GM21723 (cell line): Measurements from ENCODE around the gene SKI.

Source experiments
- ATAC-seq: cut with Tn5 transposase; IDR thresholded peaks from one replicate; pipeline ENCODE4 v1.9.1; 2021; ENCODE audit warnings: mild to moderate bottlenecking, moderate library complexity; ENCODE audit not compliant: unreplicated experiment

Gene SKI

DNA sequence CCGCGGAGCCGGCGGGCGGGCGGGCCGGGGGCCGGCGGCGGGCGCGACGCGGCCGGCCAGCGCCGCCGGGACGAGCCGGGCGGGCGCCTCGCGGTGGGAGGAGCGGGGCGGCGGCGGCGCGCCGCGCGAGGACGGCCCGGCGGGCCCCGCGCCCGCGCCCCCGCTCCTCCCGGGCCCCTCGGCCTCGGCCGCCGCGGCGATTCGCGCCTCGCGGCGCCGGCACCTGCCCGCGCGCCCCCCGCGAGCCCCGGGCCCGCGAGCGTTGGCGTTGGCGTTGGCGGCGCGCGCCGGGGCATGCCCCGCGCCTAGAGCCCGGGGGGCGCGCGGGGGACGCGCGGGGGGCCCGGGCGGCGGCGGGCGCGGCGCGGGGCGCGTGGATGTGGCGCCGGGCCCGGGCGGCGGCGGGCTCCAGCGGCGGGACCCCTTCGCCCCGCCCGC, at the start of gene SKI:
Gene SKI, plus strand, starts transcription at position 163 of the 438 bp plus-strand sequence. CDS start 448 bp downstream, outside the sequence.
- no peak for ATAC-seq

DNA sequence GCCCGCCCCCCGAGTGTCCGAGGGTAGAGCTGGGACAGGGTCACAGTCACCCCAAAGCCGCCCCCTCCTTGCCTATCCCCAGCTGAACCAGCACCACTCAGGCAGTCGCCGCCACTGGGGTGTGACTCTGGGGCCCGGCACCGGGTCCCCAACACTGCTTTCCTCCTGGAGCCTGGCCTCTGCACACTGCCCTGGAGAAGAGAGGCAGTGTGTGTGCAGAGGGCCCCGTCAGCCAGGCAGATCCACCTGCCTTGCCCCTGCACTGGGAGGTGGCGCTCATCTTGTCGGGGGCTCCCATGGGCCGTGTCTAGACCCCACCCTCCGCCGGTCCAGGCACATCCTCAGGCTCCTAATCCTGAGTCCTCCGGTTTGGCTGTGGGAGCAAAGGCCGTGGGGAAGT, 49.2 kb upstream of the SKI start:
- ATAC-seq = no peak

DNA sequence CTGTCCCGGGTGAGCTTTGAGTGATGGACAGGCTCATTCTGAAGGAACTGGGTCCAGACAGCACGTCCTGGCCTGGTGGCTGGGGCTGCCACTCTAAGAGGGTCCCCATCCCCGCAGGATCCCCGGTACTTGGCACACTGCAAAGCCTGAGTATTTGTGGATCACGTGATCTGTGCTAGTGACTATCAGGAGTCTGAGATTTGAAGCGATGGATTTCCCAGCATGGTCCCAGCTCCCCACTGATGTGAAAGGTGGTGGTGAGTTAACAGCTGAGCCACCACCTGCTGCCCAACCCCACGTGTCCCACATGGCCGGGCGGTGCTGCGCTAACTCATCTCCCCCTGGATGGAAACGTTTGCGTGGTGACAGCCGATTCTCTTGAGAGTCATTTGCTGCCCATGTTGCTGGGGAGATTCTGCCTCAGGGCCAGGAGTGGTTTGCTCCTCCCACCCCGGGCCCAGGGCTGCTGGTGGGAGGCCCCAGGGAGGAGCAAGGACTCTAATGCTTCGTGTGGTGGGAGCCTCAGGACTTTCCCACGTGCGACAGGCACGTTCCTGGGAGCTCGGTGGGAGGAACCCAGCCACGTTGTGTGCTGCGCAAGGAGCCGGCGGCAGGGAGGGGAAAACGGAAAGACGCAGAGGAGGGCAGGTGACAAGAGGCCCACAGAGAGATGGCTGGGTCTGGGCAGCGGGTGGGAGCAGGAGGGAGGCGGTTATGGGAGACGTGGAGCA, 48.7 kb upstream of the SKI start:
- no peak for ATAC-seq

DNA sequence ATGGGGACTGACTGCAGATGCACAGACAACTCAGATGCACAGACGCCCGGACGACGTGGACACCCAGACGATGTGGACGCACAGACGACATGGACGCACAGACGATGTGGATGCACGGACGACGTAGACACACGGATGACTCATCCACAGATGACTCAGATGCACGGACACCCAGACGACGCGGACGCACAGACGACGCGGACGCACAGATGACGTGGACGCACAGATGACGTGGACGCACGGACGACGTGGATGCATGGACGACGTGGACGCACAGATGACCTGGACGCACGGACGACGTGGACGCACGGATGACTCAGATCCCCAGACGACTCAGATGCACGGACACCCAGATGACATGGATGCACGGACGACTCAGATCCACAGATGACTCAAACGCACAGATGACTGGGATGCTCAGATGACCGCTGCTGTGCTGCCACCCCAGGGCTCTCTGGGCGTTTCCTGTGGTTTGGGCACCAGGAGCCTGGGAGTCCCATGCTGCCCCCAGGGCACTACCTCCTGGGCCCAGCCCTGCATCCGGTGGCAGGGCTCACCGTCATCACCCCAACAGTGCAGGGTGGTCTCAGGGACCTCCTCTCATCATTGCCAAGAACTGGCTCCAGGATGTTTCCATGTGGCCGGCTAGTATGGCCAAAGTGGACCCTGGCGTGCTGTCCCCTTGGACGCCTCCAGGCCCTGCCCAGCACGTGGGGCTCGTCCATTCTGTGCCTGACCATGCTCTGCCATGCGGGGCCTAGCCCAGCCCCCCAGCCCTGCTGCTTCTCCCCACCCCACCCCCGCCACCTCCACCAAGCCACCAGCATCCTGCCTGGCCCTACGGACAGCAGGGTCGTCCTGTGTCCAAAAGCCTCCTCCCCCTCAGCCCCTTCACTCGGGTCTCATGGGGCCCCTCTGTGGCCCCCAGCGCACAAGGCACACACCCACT, 47.5 kb upstream of the SKI start:
- no peak for ATAC-seq

DNA sequence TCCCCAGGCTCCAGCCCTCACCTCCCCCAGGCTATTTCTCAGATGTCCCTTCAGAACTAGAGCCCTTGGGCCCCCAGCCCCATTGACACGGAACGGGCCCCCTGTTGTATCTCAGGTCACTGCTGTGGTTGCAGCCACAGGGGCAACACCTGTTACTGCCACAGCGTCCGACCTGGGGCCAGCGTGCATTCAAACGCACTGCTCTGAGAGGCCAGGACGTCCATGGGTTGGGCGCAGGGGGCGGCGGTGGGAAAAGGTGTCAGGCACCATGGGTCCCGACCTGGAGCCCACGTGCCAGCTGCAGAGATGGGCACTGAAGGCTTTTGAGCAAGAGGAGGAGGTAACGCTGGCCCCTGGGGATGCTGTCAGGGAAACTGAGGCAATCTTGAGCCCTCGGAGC, 46.8 kb upstream of the SKI start:
- ATAC-seq = no peak

DNA sequence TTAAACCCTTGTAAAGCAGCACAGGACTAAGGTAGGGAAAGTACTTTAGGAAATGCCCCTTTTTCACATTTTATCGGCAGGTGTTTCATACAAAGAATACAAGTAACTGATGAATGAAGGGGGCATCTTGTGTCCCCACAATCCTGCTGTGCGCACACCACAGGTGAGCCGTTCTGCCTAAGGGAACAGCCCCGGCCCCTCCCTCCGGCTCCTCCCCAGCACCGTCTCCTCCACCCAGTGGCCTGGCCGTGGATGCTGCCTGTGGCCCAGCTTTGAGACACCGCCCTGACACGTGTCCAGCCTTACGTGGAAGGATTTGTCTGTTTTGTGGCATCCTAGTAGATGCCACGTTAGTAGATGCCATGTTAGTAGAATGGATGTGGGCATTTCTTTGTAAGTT, 46.4 kb upstream of the SKI start:
- no peak for ATAC-seq

DNA sequence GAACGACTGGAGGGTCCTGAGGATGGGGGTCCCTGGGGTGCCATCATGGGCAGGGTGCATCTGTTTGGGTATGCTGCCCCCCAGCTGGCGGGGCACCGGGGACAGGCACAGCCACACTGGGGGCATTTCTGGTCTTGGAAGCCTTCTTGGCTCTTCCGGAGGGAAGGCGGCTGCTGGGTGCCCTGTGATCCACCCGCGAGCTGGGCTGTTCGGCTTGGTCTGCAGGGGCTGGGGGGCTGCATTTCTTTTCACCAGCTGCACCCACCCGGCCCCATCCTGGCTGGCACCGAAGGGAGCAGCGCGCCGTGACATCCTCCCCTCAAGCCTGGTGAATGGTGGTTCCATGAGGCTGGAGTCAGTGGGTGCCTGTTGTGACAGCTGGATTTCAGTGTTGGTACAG, 45.7 kb upstream of the SKI start:
- no peak for ATAC-seq

DNA sequence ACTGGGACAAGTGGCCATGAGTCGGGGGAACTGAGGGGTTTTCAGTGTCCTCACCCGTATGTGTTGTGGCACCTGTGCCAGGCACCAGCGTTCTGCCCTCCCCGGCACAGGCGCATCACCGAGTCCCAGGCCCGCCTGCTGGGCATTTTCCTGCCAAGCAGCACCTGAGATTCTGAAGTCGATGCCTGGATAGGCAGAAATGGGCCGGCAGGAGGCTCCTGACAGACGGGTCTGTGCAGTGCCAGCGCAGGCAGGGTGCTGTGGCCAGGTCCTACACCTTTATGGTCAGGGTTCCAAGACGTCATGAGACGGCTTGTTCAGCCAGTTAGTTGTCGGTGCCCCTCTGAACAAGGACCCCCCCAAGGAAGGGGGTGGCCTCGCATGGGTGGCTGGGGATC, 44.2 kb upstream of the SKI start:
- no peak for ATAC-seq

DNA sequence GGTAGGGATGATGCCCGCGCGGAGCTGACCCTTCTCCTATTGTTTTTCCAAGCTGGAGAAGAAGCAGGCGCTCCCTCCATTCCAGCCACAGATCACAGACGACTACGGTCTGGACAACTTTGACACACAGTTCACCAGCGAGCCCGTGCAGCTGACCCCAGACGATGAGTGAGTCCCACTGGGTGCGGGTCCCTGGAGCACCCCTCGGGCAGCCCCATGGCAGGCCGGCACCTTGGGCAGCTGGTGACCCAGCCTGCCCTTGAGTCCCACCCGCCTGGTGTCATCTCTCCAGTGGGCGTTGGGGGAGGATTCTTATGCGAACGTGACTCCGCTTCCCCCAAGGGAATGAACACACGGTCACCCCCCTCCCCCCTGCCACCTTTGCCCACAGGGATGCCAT, 43.6 kb upstream of the SKI start:
- no peak for ATAC-seq

DNA sequence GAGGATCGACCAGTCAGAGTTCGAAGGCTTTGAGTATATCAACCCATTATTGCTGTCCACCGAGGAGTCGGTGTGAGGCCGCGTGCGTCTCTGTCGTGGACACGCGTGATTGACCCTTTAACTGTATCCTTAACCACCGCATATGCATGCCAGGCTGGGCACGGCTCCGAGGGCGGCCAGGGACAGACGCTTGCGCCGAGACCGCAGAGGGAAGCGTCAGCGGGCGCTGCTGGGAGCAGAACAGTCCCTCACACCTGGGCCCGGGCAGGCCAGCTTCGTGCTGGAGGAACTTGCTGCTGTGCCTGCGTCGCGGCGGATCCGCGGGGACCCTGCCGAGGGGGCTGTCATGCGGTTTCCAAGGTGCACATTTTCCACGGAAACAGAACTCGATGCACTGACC, 43.2 kb upstream of the SKI start:
- no peak for ATAC-seq

DNA sequence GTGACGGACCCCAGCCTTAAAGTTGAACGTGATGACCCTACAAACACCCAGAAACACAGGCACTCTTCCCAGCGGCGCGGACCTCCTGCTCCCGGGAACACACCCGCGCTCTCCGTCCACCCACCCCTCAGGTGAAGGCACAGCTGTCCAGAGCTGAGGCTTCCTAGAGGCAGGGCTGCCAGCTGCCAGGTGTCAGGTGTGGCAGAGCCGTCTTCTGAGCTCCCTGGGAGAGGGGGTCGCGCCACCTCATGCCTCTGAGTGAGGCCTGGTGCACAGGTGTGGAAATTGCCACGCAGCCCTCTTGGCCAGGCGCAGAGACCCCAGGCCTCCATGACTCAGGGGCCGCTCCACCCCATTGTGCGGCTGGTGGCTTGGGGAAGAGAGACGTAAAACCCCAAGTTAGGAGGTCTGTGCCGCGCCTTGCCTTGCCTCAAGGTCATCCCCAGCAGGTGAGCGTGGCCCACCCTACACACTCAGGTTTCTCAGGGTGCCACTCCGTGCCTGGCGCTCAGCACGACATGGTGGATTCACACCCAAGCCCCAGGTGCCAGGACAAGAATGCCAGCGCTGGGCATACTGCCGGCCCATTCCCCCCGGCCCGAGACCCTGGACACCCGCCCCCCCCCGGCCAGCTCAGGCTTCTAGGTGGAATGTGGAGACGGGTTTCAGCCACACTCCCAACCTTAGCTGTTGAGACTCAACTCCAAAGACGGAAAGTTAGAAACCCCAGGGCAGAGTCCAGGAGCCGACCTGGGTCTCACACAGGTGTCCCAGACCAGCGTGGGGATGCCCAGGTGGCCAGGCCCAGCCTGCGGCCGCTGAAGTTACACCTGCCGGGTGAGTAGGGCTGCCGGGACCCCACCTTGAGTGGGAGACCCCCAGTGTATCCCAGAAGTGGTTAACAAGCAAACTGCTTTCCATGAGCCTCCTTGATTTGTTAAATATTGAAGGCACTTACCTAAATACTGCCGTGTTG, 42.0 kb upstream of the SKI start:
- ATAC-seq = no peak

DNA sequence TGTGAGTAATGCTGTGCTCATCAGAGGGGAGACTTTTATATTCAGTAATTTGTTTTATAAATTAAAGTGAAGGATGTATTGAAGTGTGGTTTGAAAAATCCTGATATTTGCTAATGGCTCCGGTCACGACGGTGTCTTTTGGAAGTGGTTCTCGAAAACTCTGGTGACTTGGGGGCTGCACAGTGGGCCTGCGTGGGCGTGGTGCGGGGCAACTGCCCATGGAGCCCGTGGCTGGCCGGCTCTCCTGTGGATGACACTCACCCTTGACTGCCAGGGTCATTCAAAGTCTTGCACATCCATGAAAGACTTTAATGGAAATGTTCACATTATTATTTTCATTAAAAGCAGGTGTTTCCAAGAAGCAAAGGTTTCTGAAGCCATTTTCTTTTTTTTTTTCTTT, 41.2 kb upstream of the SKI start:
- ATAC-seq = no peak

DNA sequence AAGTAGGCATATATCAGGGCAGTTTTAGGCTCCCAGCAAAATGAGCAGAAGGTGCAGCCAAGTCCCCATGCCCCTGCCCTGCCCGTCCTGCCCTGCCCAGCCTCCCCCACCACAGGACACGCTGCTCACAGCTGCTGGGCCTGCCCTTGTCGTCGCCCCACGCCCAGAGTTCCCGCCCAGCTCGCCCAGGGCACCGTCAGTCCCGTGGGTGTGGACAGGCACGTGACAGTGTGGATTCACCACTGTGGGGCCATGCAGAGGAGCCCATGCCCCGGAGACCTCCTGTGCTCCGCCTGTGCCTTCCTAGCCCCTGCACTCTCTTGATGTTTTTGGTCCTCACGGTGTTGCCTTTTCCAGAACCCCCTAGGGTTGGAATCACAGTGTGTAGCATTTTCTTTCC, 40.5 kb upstream of the SKI start:
- no peak for ATAC-seq

DNA sequence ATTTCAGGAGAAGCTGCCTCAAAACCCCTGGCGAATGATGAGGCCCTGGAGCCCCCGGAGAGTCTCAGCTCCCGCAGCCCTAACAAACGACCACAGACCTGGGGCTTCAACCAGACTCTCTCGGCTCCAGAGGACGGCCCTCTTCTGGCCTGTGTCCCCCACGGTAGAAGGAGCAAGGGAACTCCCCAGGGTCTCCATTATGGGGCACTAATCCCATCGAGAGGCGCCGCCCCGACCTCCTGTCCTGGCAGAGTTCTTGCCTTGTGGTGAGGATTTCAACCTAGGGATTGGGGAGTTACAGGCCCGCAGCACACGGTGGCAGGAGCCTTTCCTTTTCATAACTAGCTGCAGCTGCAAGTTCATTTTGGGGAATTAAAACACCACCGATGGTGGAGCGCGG, 39.8 kb upstream of the SKI start:
- ATAC-seq = no peak

DNA sequence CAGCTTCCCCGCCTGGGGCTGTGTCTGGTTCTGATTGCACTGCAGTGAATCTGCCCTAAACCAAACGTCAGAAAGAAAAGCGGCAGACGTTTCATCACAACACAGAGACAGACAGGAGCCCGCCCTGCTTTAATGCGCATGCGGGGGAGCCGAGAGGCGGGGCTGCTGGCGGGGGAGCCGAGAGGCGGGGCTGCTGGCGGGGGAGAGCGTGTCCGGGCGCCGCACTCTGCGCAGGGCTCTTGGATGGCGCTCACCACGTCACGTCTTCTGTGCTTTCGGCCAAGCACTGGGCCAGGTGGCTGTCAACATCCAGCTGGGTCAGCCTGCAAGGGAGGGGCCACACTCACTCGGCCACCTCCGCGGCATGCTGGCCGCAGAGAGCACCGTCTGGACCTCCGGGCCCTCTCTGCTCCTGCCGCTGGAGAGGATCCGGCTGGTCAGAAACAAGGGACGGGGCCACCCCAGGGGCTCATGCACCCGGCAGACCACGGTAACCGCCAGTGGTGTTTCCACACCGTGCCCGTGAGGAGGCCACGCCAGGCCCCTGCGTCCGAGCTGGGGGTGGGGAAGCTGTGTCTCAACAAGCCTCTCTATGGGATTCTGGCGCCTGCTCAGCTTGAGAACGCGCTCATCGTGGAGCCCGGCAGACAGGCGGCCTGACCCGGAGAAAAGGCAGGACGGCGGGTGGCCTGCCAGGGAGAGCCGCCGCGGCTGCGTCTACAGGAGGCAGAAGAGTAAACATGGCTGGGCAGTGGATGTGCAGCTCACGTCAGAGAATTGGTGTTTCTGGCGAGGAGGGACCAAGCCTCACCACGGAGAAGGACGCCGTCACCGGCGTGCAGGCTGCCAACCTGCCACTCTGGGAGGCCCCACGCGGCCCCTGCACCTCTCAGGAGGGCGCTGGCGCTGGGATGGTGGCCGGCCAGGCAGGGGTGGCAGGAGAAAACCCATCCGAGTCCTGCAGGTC, 38.4 kb upstream of the SKI start:
- ATAC-seq = no peak

DNA sequence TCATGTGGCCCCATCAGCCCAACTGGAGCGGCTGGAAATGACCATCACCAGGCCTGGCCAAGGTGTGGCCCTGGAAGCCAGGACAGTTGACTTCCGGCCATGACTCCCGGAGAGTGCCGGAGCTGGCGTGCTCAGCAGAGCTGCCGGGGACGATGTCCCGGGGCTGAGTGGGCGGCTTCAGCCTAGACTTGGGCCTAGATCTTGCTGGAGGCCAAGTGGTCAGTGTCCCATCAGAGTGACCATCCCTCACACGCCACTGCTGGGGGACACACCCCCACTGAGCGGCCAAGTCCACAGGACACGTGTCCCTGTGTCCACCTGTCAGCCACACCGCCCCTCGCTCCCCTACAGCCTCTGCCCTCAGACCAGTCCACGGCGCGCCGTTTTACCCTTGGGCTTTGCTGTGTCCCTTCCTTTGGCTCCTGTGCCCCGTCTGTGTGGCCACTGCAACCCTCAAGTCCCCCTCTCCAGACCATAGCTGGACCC, 37.6 kb upstream of the SKI start:
- ATAC-seq = no peak

DNA sequence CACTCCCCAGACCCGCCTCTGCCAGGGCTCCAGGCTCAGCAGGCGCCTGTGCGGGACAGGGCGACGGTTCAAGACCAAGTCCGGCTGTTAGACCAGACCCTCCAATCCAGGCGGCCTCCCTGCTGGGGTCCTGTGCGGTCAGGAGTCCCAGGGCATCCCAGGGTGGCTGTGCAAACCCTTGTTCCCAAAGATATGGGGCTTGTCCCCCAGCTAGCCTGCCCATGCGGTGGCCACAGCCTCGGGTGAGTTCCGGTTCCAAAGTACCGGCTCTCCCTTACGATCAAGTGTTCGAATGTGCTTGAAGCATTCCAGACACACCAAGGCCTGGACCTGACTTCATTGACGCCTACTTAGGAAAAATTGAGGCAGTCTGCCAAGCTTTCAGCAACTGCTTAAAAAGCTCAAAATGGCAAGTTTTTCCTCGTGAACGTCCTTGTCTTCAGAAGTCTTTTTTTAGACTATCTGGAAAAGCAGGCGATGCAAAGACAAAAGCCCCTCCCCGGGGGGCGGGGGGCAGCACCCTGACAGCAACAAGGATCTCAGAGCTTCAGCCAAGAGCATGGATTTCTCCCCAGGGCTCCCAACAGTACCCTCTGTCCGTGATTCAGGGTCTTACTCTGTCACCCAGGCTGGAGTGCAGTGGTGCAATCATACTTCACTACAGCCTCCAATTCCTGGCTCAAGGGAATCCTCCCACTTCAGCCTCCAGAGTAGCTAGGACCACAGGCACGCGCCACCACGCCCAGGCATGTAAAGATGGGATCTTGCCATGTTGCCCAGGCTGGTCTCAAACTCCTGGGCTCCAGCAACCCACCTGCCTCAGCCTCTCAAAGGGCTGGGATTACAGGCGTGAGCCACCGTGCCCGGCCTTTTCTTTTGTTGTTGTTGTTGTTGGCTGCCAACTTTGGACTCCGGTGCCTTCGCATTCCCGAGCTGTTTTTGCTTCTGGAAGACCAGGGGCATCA, 35.8 kb upstream of the SKI start:
- ATAC-seq = no peak

DNA sequence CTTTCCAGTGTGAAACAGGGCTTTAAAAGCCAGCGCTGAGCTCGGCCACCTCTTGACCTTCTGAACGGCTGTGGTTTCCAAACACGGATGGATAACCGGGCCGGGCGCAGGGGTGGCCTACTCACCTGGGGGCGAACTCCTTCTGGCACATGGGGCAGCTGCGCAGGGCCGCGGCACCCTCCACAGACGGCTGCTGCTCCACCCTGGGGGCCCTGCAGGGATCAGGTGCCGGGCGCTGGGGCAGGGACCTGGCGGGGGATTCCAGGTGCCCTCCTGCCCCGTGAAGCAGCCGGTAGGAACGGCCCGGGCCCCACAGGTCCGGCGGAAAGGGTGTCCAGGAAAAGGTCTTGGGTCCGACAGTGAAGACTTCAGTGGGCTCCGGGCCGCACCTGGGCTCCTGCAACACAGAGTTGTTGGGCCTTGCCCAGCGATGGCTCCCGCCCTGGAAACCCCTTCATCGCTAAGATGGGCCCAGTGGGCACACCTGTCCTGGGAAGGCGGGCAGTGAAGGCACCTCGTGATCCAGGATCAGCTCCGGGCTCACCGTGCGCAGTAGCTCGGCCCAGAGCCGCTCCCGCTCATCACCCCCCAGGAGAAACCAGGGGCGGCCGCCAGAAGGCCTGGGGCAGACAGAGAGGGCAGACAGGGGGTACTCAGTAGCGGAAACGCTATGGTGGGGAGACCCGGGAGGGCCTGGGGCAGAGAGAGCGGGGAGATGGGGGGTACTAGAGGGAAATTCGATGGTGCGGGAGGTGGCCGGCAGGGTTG, 34.4 kb upstream of the SKI start:
- no peak for ATAC-seq
